ENCODE measurements around the gene TMEM179.

DNA sequence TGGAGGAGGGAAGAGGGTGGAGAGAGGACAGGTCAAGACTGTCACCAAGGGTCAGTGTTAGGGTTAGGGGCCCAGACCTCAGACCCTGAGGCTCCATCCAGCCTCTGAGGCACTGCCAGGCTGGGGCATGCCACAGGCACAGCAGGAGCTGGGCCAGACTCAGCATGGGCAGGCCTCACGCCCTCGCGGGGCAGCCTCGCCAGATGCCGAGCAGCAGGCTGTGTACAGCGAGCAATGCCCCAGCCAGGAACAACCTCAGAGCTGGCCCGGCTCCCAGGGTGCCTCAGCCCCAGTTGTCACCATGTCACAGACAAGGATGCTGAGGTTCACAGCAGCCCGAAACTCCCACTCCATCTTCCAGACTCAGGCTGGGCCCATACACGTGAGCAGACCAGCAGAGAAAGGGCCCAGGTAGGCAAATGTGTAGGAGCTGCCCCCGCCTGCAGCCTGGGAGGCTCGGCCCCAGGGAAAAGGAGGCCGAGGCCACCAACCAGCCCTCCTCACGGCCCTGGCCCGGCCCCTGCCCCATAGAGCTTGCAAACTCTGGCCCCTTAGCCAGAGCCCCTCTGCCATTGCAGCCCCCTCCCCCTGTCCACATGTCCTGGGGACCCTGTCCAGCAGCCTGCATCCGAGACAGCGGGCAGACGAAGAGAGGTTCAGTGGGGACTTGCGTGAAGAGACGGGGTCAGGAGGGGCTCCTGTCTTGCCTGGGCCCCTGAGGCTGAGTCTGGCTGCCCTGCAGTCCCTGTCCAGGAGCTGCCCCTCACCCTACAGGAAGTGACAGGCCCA, 17.5 kb downstream of the TMEM179 start:
- TF ChIP-seq CTCF (conservative IDR thresholded peaks at IDR 0.05 in 1 of 2, IDR thresholded peaks at IDR 0.05 in 1 of 2; ENCODE audit: extremely low read depth in 1 of 2, insufficient read depth in 1 of 2, low read depth in 1 of 2, low read length in 2 of 2): no peak
- no peak for TF ChIP-seq EZH2 (IDR thresholded peaks at IDR 0.05; ENCODE audit: borderline replicate concordance, low read length)
